HG03196 (cell line): ENCODE measurements around the gene PABPN1.

ENCODE experiments used
- ATAC-seq: cut with Tn5 transposase; IDR thresholded peaks from one replicate; pipeline ENCODE4 v1.9.1; 2021; ENCODE audit not compliant: unreplicated experiment

Gene PABPN1

DNA sequence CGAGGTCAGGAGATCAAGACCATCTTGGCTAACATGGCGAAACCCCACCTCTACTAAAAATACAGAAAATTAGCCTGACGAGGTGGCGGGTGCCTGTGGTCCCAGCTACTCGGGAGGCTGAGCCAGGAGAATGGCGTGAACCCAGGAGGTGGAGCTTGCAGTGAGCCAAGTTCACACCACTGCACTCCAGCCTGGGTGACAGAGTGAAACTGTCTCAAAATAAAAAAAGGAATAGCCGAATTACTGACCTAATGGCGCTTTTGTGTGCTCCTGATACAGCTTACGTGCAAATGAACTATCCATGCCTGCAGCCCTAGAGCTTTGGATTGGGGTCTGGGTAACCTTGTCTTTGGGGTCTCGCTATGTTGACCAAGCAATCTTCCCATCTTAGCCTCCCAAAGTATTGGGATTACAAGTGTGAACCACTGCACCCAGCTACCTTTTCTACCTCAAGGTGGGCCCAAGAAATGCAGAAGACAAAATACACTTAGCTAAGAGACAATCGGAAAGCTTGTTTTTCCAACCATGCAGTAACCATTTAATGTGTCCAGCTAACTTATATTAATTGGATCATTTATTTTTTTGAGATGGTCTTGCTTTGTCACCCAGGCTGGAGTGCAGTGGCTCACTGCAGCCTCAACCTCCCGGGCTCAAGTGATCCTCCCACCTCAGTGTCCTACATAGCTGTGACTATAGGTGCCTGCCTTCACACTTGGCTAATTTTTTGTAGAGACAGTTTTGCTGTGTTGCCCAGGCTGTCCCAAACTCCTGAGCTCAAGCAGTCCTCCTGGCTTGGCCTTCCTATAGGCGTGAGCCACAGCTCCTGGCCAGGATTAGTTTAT lies 5.5 kb downstream of the PABPN1 start:
- ATAC-seq: no peak

DNA sequence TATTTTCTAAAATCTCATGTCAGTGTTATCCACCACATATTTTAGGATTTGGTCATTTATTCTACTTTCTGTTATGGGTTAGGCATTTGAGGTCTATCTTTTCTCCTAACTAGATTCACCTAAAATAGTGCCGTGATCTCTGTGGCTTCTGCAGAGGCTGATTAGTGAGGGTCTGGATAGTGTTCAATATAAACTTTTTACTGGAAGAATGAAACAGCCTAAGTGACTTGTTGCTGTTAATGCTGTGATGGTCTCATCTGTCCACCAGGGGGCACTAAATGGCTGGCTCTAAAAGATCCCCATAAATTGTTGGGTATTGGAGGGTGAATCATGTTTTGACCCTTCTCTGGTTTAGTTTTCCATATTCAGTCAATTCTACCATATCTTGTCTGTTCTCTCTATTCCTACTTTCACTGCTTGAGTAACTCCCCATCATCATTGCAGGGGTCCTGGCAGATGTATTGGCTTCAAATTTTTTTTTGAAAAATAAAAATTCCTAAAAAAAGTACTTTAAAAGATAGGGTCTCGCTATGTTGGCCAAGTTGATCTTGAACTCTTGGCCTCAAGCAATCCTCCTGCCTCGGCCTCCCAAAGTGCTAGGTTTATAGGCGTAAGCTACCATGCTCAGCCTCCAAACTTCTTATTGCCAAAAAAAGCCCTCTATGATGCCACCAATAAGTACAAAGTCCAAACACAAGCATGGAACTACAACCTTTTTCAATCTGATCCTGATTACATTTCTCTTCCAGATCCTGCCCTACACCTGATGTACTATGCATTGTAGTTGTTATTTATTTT lies 6.9 kb downstream of the PABPN1 start:
- ATAC-seq: no peak

DNA sequence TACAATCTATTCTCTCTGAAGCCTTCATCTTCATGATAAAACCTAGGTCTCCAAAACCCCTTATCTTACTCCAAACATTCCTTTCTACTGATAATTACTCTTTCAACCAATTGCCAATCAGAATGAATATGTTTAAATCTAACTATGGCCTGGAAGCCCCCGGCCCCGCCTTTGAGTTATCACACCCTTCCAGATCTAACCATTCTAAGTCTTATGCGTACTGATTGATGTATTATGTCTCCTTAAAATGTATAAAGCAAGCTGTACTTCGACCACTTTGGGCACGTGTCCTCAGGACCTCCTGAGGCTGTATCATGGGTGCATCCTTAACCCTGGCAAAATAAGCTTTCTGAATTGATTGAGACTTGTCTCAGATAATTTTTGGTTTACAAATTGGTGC lies 14.4 kb downstream of the PABPN1 start:
- no peak for ATAC-seq

DNA sequence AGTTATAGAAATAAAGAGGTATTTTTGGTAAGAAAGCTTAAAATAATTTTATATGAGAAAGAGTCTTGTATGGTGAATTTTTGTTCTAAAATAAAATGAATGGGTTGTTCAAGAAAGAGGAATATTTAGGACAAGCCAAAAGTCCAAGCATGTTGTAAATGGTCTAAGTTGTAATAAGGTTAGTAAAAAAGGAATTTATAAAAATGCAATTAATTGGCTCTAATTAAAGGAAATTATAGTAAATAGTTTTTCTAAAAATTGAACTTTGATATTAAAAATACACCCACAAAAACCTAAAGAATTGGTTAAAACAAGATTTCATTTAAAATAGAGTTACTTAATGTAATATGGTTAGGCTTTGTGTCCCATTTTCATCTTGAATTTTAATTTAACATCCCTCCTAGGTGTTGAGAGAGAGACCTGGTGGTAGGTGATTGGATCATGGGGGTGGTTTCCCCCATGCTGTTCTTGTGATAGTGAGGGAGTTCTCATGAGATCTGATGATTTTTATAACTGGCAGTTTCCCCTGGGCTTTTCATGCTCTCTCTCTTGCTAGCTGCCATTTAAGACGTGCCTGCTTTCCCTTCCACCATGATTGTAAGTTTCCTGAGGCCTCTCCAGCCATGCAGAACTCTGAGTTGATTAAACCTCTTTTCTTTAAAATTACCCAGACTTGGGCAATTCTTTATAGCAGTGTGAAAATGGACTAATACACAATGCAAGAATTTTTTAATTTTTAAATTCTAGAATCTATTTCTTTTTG lies 18.4 kb downstream of the PABPN1 start:
- ATAC-seq: no peak

DNA sequence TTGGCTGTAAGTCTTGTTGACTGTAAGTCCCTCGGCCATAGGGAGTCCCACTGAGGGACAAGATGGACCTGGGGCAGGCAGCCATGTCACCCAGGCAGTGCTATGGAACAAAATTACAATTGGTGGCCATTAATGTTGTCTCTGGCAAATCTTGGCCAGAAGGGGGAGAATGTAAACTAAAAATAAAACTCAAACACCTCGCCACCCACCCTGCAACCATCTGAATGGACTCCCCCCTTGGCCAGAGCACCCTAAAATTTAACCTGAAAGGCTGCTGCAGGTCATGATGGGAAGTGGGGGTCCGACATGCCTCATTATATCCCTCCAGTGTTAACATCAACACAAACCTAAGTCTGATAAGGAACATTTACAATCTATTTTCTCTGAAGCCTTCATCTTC lies 23.2 kb downstream of the PABPN1 start:
- no peak for ATAC-seq

DNA sequence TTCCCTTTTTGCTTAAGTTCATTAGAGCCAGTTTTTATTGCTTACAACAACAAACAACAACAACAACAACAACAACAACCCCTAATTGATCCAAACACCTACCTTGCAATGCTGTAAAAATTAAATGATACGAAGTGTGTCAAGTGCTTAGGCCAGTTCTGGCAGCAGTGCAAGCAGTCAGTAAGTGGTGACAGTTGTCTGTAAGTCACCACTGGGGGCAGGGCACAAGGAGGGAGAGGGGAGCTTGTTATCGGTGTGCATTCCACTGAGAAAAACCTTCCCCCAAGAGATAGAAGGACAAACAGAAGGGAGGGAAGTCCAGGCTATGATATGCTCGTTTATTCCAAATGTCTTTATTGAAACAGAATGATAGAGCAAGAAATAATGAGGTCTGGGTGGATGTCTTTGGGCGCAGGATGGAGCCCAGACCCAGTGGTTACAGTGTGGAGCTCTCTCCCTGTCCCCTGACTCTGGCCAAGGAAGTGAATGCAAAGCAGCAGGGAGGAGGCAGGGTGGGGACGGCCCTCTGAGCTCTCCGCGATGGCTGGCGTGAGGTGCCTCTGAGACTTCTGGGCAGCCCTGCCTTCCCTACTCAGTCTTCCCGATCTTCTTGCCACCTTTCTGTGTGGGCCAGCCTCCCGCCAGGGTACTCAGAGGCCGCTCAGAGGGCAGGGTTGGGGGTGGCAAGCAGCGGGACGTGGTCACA lies 24.9 kb downstream of the PABPN1 start:
- no peak for ATAC-seq

DNA sequence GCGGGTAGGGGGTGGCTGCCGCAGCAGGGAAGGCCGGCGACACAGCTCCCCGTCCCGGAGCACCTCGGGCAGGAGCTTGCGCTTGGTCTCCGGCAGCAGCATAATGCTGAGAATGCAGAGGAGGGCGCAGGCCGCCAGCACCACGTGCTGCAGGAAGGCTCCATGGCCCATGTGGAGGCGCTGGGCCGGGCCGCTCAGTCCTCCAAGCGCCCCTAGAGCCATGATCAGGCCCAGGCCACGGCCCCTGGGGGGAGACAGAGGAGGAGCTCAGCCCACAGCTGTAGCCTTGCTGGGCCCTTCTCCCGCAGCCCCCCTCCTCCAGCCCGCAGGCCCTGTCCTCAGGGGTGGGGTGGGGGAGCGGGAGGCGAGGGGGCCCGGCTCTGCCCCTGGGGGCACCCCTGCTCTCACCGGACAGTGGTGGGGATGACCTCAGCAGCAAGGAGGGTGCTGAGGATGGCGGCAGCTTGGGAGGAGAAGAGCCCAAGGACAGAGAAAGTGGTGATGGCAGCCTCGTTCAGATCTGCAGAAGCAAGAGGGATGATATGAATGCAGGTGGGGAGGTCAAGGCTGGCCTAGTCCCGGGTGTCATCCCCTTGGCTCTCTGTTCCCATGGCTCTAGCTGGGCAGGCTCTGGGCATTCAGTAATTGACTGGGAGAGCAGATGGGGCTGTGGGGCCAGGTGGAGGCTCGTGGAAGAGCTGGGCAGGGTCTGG lies 25.6 kb downstream of the PABPN1 start:
- no peak for ATAC-seq

DNA sequence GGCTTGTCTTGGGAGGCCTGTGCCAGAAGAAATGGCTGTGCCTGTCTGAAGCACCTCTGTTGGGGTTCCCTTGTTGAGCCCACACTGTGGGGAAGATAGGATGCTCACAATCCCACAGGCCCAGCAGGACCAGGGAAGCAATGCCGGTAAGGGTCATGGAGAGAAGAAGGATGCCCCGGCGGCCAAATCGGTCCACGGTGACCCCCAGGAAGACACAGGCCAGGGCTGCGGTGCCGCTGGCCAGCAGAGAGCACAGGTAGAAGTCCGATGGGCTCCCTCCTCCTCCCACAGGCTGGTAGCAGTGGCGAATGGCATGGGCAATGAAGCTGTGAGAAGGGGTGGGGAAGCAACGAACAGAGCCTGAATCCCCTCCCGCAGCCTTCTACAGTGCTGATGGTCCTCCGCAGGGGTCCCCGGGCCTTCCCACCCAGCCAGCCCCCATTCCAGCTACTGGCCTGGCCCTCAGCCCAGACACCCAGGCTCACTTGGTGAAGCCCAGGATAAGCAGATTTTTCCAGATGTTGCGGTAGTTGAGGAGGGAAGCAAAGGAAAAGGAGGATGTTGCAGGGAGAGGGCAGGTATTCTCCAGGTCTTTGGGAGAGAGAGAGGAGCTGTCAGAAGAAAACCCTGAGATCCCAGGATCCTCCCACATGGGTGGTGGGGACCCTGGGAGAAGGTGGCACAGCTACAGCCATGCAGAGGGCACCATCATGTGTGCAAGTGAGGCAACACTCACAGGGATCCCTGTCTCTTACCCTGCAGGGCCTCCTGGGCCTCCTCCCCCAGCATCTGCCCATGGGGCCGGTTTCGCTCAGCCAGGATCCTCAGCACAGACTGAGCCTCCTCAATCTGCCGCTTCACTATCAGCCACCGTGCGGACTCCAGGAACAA lies 26.4 kb downstream of the PABPN1 start:
- ATAC-seq: no peak

DNA sequence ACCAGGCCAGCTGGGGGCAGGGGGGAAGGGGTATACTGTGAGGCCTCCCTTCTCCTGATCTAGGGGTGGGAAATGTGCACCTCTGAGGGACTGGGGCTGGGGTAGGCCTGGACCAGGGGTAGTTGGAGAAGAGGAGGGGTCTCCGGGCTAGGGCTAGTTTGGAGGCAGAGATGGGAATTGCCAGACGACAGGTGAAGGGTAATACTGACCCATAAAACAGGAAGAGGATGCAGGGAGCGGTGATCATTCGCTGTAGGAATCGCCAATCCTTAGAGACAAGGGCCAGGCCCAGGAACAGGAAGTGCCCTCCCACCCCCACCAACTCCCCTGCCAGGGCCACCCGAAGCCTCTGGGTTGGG lies 27.0 kb downstream of the PABPN1 start:
- no peak for ATAC-seq

DNA sequence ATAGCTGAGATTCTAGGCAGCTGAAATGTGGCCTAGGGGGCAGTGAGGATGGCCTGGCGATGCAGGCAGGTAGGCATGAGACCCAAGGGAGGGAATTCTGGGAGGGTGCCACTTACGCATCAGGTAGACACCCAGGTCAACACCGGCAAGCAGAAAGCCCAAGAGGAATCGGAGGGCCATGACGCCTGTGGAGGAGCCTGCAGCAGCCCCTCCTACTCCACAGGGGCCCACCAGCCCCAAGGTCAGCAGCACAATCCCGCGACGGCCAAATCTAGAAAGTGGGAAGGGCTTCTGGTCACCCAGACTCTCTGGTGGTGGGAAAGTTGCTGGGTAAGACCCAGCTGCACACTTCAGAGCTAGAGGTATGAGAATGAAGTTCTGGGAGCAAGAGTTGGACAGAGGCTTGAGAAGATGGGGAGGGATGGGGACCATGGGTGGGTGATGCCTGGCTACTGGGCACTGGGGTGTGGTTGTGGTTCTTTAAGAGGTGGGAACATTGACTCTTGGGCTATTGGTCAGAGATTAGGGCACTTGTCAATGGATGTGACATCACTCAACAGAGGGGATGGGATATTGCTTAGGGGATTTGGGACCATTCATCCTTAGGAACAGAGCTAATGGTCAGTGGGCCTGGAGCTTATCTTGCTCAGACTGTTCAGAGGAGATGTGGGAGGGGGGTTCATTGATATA lies 28.0 kb downstream of the PABPN1 start:
- ATAC-seq: no peak

DNA sequence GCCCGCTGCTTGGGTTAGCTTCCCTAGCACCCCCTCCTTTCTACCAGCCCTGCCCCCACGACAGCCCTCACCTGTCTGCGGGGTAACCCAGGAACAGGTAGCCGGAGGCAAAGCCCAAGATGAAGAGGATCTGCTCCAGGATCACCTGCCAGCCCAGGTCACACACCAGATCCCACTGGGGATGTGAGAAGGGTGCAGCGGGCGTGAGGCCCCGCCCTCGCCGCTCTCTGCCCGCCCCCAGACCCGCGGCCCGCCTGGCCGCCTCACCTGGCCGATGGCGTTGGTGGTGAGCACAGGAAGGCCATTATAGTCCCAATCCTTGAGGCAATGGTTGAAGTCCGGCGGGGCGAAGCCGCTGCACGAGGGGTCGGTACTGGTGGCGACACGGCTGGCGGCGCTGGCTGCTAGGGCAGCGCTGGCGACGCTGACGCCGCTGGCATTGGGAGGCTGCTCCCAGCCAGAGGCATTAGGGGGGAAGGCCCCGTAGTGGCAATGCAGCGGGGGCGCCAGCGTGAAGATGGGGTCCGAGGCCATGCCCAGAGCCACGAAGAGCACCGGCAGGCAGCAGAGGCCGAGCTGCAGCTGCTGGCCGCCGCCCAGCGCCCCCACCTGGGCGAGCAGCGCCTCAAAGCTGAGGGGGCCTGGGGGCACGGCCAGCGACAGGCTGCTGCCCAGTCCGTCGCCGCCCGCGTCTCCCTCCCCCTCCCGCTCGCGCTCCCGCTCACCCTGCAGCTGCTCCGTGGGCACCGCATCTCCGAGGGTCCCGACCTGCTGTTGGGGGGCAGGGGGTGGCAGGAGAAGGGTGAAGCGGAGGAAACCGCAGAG lies 30.6 kb downstream of the PABPN1 start:
- ATAC-seq: no peak

DNA sequence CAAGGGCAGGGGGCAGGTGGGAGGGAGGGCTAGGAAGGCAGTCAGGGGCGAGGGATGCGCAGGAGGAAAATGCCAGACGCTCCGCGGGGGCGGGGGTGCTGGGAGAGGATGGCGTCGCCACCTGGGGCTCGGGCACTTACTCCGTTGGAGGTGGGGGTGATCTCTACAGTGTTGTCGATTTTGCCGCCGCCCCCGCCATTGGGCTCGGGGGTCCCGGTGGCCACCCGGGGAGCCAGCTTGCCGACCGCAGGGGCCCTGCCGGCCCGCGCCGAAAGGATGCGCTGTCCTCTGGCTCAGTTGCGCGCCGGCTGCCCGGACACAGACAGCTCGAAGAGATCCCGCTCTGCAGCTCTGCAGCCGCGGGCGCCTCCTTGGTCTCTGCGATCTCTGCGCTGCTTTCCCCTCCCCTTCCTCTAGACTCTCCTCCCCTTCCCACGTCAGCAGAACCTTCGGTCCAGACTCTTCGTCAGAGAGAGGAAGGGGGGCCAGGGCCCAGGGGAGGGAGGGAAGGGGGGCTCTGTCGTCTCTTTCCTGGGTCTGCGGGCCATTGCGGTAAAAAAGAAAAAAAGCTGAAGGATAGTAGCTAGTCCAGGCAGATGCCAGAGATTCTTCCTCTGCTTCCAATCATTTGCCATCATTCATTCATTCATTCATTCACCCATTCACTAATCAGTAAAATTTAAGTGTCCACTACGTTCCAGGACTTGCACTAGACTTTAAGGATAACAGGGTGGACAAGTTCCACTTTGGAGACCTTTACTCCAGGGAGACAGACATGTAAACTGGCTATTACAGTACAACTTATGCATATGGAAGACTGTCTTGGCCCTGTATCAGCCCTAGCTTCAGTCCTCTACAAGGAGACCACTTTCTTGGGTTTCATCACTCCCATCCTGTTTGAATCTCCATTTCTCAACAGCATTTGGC lies 31.5 kb downstream of the PABPN1 start, which contains the start of gene SLC22A17:
SLC22A17 (minus strand) TSS at position 382 of the 927 bp plus-strand sequence.
- no peak for ATAC-seq

DNA sequence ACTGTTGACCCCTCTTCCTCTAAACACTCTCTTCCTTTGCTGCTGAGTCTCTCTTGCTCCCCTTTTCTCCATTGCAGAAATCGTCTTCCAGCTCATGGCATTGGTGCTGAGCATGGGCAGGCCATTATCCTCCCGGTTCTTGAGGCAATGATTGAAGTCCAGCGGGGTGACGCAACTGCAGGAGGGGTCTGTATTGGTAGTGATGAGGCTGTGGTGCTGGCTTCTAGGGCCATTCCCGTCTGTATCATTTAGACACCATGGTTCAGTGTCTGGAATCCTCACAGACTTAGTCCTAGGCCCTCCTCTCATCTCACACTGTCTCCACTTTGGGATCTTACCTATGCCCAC lies 32.1 kb downstream of the PABPN1 start:
- no peak for ATAC-seq

DNA sequence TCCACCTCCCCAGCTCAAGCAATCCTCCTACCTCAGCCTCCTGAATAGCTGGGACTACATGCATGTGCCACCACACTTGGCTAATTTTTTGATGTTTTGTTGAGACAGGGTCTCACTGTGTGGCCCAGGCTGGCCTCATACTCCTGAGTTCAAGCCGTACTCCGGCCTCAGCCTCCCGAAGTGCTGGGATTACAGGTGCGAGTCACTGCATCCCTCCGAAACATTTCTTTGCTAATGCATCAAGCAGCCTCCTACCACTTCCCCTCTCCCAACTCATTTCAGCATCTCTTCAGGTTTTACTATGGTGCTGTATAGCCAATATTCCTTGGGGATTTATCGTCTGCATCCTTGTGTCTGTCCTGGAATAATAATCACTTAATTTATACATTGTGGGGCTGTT lies 33.7 kb downstream of the PABPN1 start:
- no peak for ATAC-seq

DNA sequence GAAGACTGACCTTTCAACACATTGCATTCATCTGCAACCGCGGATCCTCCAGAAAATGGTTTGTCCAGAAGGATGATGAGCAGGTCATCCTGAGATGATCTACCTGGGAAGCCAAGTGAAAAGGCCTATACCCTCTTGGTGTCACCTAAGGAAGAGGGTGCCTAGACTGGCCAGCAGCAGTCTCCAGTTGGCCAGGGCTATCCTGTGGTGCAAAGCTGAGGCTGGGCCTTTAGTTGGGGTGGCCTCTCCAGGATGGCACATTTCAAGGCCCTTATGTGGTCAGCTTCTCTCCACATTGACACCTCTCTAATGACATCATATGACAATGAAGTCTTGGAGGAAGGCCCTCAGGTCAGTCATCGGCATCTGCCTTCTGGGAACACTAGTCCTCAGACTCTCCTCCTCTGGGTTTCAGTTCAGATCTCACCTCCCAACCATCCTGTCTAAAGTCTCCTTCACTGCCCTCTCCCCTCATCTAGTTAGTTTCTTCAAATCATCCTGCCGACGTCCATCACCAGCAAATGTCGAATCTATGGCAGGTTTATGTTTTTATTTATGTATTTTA lies 34.7 kb downstream of the PABPN1 start:
- no peak for ATAC-seq

DNA sequence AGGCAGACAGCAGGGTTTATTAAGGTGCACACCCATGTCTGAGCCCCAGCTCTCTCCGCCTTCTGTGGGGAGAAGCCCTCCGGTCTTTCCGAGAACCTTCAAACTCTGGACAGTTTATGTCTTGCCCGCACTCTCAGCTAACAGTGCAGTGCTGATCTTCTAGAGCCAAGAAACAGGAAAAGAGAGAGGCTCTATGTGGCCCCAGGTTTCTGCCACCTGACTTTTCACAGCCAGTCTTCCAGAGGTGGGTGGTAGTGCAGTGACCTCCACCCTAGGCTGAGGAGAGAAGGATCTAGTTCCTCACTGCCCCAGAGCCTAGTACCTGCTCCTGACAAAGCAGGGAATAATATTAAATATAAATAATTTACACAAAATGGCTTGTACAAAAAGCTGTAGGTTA lies 35.4 kb downstream of the PABPN1 start:
- ATAC-seq: no peak

DNA sequence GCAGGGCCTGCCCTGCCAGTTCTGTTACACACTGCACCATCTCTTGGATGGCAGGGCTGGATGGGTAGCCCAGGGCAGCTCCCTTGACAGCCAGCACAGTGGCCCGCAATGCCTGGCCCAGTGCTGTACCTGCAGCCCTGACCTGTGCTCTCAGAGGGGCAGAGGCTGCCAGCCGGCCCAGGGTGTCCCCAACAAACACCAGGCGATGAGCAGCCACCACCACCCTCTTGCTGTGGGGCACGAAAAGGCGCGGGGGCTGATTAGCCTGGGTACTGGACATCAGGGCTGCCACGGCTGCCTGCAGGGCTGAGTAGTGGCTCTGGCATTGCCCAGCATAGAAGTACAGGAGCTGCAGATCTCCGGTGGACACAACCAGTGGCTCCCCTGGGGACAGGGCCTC lies 36.0 kb downstream of the PABPN1 start:
- no peak for ATAC-seq
